ENCODE data around the gene POLA2.

GRCh38 chr11:65290448-65291165, 28.8 kb downstream of the POLA2 start:
- no peak for TF ChIP-seq CTCF (IDR thresholded peaks at IDR 0.05)
- no peak for TF ChIP-seq POLR2A (IDR thresholded peaks at IDR 0.05)

All from esophagus squamous epithelium (tissue), 4 donors.